Osteocyte (in vitro differentiated cells): Measurements from ENCODE around the gene BCAM. TPM values are rescaled to one million over a fixed set of nuclear protein-coding genes. Genes with fewer than 3 reads are reported as not detected.

ENCODE experiments used
- DNase-seq: peaks from one replicate; pipeline ENCODE4 v3.0.0; 2021; ENCODE audit warnings: mixed read lengths; ENCODE audit not compliant: unreplicated experiment; ENCODE audit errors: extremely low spot score
- H3K27ac Mint-ChIP-seq: one replicate; pipeline ENCODE4 v1.8.0; 2021; ENCODE audit warnings: mild to moderate bottlenecking, mixed read lengths; ENCODE audit not compliant: unreplicated experiment
- H3K27me3 Mint-ChIP-seq: one replicate; pipeline ENCODE4 v1.8.0; 2021; ENCODE audit warnings: mixed read lengths; ENCODE audit not compliant: unreplicated experiment
- H3K36me3 Mint-ChIP-seq: one replicate; pipeline ENCODE4 v1.8.0; 2021; ENCODE audit warnings: mixed read lengths; ENCODE audit not compliant: unreplicated experiment
- H3K4me1 Mint-ChIP-seq: one replicate; pipeline ENCODE4 v1.8.0; 2021; ENCODE audit warnings: mixed read lengths; ENCODE audit not compliant: unreplicated experiment
- H3K4me3 Mint-ChIP-seq: one replicate; pipeline ENCODE4 v1.8.0; 2021; ENCODE audit warnings: mild to moderate bottlenecking, moderate library complexity, mixed read lengths; ENCODE audit not compliant: unreplicated experiment
- H3K9me3 Mint-ChIP-seq: one replicate; pipeline ENCODE4 v1.8.0; 2021; ENCODE audit warnings: mixed read lengths; ENCODE audit not compliant: unreplicated experiment
- total RNA-seq: library from RNA; stranded (reverse); gene quantifications from 2 replicates; pipeline ENCODE4 v1.2.1, GENCODE V29; 2021
- TF ChIP-seq, protein P1 (sequence below): fragments of 200-600 bp; sonication (generic); IDR thresholded peaks from 2 replicates; pipeline ENCODE4 v1.5.0; 2021; ENCODE audit warnings: antibody characterized with exemption, mild to moderate bottlenecking, moderate library complexity

BCAM gene
- total RNA-seq, 1 donor from 2014 or later, result 8.8 TPM

DNA sequence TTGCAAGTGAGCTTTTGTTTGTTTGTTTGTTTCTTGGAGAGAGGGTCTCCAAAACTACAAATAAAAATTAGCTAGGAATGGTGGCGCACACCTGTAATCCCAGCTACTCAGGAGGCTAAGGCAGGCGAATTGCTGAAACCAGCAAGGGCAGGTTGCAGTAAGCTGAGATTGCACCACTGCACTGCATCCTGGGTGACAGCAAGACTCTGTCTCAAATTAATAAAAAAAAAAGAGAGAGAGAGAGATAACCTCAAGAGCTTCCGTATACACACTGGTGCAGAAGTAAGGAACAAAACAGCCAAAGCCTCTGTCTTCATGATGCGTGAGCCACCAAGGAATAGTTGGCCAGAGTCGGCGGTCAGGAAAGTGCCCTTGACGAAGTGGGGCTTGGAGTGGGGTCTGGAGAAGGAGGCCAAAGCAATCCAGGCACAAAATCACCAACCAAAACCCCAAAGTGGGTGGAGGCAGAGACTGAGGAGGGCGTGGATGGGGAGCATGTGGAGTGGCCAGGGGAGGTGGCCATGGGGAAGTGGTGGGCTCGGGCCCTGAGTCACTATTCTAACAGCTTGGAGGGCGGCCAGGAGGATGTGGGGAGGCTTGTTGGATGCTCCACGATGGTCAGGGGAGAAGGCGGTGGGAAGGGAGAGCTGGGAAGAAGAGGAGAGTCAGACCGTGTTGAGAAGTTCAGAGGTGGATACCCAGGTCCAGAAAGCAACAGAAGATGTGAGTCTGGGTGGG is 61.0 kb downstream of the BCAM start:
- H3K9me3 Mint-ChIP-seq, result no peaks in the 10 kb centered on the region
- TF ChIP-seq, protein P1, sequence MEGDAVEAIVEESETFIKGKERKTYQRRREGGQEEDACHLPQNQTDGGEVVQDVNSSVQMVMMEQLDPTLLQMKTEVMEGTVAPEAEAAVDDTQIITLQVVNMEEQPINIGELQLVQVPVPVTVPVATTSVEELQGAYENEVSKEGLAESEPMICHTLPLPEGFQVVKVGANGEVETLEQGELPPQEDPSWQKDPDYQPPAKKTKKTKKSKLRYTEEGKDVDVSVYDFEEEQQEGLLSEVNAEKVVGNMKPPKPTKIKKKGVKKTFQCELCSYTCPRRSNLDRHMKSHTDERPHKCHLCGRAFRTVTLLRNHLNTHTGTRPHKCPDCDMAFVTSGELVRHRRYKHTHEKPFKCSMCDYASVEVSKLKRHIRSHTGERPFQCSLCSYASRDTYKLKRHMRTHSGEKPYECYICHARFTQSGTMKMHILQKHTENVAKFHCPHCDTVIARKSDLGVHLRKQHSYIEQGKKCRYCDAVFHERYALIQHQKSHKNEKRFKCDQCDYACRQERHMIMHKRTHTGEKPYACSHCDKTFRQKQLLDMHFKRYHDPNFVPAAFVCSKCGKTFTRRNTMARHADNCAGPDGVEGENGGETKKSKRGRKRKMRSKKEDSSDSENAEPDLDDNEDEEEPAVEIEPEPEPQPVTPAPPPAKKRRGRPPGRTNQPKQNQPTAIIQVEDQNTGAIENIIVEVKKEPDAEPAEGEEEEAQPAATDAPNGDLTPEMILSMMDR, result no peak
- no peak overlapping the region for H3K4me3 Mint-ChIP-seq
- peak overlapping the region; percentile 25 for H3K27ac Mint-ChIP-seq
- no peaks in the 10 kb centered on the region for H3K27me3 Mint-ChIP-seq
- no peak for DNase-seq
- H3K36me3 Mint-ChIP-seq, result peaks cover 58% of the 10 kb centered on the region
- peaks cover 24% of the 10 kb centered on the region for H3K4me1 Mint-ChIP-seq

Other genes with a start within 250 kb of the BCAM start
- not detected in 2 replicates for gene IGSF23, start 195.5 kb upstream of the BCAM start, total RNA-seq
- gene PVR, start 165.2 kb upstream of the BCAM start, total RNA-seq, result 29.2 and 31.4 TPM in 2 replicates
- gene CEACAM19, start 137.6 kb upstream of the BCAM start, total RNA-seq, result 6.3 and 7.4 TPM in 2 replicates
- not detected in 2 replicates for gene CEACAM16, start 110.0 kb upstream of the BCAM start, total RNA-seq
- 12.7 and 15.3 TPM in 2 replicates for gene BCL3, start 60.4 kb upstream of the BCAM start, total RNA-seq
- gene CBLC, start 31.2 kb upstream of the BCAM start, total RNA-seq, result not detected in 2 replicates
- 117 TPM in 2 replicates for gene NECTIN2, start 37.2 kb downstream of the BCAM start, total RNA-seq
- 47.4 and 48.7 TPM in 2 replicates for gene TOMM40, start 82.2 kb downstream of the BCAM start, total RNA-seq
- 151 and 184 TPM in 2 replicates for gene APOE, start 96.7 kb downstream of the BCAM start, total RNA-seq
- 3.3 TPM in 1 of 2 replicates, not detected in the other for gene APOC1, start 105.5 kb downstream of the BCAM start, total RNA-seq
- not detected in 2 replicates for gene APOC4, start 133.1 kb downstream of the BCAM start, total RNA-seq
- not detected in 2 replicates for gene APOC2, start 136.9 kb downstream of the BCAM start, total RNA-seq
- gene CLPTM1, start 146.3 kb downstream of the BCAM start, total RNA-seq, result 124 and 126 TPM in 2 replicates
- gene RELB, start 192.4 kb downstream of the BCAM start, total RNA-seq, result 14.3 and 15.1 TPM in 2 replicates
- 77.8 and 81.5 TPM in 2 replicates for gene CLASRP, start 229.9 kb downstream of the BCAM start, total RNA-seq